NCI-H2081 treated with DMSO at 0.1 percent for 48 hours (cell line): Measurements from ENCODE around the gene MAT2B.
"Not testable (repeated sequence)": the region's sequence is repeated elsewhere in the genome, so short reads cannot be mapped to it uniquely, and the experiment has no call there.

ENCODE experiments used
- DNase-seq: peaks from one replicate; lab custom pipeline; 2025; lab: John Stamatoyannopoulos, UW

The MAT2B gene

DNA sequence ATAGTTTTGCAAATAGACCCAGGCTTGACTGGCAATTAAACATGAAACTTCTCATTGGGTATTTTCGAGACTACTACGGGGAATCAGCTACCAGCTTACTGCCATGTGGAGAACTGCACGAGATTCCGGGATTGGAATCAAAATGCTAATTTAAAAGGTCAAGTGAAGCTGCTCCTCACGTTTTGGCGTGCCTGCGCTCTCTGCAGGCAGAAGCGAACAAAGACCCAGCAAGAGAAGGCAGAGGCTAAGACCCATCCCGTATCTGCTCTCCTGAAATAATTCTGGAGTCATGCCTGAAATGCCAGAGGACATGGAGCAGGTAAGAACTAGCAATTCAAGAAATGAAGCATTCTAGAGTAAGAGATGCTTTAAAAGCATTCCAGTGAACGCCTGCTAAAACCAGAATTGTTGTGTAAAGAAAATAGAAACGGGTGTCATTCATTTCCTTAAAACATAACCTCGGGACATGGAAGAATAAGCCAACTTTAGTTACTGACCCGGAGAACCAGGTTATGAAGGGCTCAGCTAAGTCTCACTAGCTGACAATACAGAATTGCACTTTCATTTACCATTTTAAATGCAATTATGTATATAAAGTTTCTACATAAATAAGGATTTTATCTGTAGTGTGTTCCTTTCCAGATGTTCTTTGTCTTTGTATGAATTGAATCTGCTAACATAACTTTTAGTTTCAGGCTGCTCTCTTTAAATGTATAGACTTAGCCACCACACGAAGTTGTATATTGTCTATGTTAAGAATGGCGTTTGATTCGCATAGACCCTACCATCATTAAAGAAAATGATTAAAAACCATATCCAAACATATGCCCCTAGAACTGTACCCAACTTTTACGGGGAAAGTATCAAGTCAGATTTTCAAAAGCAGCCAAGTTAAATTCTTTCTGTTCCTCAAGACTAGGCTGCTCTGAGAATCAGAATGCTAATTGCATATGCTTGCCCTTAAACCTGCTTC lies 2.0 kb upstream of the MAT2B start:
- no peak for DNase-seq

DNA sequence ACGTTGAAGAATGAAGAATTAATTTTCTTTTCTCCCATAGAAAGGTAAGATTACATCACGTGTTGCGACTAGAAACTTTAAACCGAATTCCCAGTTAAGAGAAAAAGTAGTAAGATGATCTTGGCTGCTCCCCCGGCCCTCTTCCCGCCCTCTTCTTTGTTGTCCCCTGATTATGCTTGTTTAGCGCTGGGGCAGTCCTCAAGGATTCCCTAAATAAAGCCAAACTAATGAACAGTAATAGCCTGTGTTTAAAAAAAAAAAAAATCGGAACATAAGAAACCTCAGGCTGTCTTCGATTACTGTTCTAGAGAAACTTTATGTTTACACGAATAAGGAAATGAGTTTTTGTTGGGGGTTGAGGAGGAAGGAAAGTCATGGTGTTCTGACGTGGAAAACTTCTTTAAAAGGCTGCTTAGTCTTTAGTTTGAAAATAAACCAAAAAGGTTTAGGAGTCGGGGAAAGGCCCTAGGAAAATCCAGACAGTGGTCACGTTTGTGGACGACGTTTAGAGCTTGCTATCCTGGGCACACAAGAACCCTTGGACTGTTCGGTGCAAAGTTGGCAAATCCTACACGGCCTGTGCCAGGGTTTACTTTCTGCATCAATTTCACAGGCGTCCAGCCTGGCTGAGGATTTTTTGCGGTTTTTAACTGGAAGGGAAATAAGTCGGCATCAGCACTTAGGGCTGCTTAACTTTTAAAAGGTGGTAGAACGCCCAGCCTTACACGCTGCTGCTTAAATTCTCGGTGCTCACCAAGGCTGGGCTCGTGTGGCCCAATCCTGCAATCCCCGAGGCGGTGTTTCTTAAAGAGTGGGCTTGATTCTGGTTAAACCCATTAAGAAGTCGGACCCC lies 1.1 kb upstream of the MAT2B start:
- DNase-seq, result no peak

DNA sequence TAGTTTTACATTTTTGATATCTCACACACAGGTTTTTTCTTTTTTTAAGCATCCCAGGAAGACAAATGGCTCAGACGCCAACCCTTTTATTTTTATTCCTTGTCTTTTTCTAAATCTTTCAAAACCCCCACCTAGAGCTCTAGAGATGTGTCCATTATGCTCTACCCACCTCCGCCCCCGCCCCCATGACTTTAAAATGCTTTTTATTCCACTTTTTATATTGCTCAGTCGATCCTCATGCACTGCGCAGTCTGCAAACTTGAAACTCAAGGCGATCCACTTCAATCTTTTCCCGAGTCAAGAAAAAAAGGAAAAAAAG lies 411 bp upstream of the MAT2B start:
- DNase-seq, result no peak

GRCh38 chr5:163506095-163506457 lies 657 bp downstream of the MAT2B start:
- no peak for DNase-seq

- DNase-seq, result no peak
Measured at GRCh38 chr5:163506726-163507125, 1.3 kb downstream of the MAT2B start.

GRCh38 chr5:163508753-163509152 lies 3.3 kb downstream of the MAT2B start:
- DNase-seq, result no peak

- DNase-seq, result no peak
Measured at GRCh38 chr5:163509291-163509951, 4.0 kb downstream of the MAT2B start.

GRCh38 chr5:163512526-163512925 lies 7.1 kb downstream of the MAT2B start:
- DNase-seq, result no peak

- no peak for DNase-seq
Measured at GRCh38 chr5:163525096-163525495, 19.7 kb downstream of the MAT2B start.

DNA sequence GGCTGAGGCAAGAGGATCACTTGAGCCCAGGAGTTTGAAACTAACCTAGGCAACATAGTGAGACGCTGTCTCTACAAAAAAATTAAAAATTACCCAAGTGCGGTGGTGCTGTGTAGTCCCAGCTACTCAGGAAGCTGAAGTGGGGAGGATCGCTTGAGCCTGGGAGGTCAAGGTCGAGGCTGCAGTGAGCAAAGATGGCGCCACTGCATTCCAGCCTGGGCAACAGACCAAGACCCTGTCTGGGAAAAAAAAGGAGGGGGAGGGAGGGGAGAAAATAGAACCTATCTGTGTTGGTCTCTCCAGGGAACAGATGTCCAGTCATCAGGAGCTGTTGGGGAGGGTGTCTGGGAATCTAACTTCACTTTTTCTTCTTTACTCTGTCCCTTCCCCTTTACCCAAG lies 24.3 kb downstream of the MAT2B start:
- DNase-seq, result no peak

- no peak for DNase-seq
Measured at GRCh38 chr5:163531272-163531671, 25.9 kb downstream of the MAT2B start.

DNA sequence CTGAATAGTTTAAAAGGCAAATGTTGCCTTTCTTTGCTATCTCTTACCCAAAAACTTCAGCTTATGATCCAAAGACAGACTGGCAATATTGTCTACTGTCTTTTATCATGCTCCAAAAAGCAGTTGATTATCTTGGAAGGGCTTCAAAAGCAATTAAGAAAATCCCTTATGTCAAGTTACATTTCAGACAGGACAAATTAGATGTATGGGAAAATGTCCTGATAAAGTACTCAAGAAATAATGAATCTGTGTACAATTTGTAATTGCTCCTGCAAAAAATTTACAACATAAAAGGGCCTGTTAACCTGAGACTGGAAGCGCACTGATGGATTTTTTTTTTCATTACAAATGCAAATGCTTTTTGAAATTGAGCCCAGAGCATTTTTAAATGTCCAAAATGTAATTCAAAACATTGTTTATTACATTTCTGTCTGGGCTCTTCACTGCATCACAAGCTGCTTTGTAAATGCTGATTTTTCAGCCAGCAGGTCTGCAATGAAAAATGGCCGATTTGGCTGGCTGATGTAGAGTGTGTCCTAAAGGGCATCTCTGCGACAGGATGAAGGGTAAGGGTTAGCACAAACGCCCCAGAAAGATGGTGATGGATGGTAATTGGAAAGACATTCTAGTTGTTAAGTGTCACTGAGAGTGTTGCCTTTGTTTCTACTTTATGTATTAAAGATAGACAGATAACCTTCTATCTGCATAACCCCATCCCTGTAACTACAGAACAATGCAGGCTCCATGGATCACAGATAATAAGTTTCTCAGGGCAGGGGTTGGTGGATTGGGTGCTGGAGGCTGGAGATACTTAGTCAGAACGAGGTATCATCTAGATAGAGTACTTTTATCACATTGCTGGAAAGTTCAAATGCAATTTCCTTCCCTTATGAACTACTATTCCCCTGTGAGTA lies 27.0 kb downstream of the MAT2B start:
- DNase-seq, result peak; percentile 7

- DNase-seq, result no peak
Measured at GRCh38 chr5:163533223-163533622, 27.8 kb downstream of the MAT2B start.

DNA sequence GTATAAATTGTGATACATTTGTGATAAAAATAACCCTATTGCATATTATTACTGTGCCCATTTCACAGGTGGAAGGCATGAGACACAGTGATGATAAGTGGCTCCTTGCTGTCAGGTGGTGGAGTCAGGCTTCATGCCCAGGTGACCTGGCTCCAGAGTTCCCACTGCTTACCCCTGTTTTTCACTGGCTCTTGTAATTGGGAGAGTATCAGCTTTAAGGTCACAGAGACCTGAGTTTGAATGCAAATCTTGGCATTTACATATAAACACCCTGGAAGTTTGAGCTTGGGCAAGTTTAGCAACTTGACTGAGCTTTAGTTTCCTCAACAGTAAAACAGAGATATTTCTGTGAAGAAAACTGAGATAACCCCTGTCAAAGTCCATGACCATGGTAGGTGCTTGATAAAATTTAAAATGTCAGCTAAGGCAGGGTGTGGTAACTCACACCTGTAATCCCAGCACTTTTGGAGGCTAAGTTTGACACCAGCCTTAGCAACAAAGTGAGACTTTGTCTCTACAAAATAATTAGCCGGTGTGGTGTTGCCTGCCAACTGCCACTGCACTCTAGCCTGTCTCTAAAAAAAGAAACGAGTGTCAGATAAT lies 29.2 kb downstream of the MAT2B start:
- no peak for DNase-seq

DNA sequence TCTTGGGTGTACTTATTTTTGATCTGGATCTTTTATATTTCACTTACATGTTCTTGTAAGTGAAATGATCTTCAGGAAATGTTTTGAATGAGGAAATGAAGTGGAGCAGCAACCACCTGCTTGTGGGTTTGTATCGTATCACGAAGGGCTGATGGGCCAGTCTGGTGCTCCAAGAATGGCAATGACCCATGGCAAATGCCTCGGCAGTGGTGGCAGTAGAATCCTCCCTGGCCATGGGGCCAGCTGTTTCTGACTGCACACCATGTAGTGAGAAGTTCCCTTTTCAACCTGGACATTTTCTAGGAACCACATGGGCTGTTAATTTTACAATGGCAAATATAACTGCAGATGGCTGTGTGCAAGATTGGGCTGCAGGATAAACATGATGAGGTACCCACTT lies 29.9 kb downstream of the MAT2B start:
- no peak for DNase-seq

- DNase-seq, result not testable (repeated sequence)
Measured at GRCh38 chr5:163536442-163536841, 31.0 kb downstream of the MAT2B start.

DNA sequence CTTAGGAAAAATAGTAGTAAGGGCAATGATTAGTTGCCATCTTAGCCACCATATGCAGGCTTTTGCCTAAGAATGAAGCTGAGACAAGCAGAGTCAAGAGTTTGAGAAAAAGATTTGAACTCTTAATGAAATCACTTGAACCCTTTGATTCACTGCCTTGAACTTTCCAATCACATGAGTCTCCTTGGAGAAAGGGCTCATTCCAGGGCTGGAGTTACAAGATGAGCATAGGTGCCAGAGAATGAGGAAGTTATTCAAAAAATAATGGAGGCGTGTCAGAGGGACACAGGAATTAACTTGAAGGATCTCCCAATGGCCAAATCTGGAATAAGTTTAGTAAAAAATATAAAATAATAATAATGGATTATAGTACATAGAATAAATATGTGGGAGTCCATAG lies 35.3 kb downstream of the MAT2B start:
- no peak for DNase-seq

DNA sequence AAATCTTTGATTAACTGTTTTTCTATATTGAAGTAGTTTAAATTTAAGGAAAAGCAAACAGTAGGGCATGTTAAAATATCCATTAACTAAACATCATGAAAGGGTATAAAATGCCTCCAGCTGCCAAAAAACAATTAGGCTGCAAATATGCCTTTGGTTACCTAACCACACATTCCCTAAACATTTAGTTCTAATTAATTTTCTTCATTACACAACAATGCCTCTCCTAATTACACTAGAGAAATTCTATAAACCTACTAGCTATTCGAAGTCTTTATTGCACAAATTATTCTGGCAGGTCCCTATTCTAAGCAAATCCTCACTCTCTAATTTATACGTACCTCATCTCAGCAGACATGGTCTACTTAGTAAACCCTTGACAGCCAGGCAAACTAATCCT lies 37.4 kb downstream of the MAT2B start:
- no peak for DNase-seq

DNA sequence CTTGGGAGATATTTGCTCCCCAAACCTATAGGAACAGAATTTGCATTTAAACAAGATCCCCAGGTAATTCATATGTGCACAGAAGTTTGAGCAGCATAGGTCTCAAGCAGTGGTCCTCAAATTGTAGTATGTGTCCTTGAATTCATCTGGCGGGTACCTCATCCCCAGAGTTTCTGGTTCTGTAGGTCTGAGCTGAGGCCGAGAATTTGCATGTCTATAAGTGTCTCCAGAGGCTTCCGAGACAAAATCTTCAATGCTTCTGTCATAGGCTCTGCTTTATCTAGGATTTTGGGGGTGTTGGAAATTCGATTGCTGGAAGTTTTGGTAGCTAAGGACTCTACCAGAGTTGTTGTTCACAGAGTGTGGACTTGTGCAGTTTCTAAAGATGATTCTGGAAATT lies 38.6 kb downstream of the MAT2B start:
- no peak for DNase-seq

DNA sequence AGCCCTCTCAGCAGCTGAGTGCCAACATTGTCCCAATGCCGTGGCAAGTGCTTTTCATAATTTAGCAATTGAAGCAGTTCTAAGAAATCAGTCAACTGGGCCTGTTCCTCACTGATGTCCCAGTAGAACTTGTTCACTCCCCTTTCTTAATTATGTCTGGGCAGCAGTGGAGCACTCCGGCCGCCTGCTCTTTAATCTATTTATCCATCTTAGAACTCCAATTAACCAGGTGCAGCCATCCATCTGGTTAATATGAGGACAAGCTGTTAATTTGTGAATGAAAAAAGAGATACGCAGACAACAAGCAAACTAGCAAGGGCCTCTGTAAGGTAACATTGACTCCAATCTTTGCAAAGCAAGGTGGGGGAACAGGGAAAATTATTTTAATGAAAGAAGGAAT lies 39.4 kb downstream of the MAT2B start:
- DNase-seq, result no peak

DNA sequence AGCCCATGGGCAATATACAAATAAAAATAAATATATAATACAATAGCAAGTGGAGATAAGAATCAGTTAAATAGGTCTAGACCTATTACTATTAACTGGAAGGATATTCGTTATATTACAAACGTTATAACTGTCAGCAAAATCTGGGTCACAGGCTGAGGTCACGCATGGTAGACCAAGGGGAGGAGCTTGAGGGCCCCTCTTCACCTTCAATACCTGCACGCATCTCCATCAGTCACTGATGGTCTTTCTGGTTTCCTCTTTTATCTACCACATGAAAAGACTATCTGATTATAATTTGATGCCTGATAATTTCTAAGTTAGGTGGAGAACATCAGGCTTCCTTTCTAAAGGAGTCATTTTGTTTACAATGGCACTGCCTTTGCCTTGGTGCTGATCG lies 43.2 kb downstream of the MAT2B start:
- DNase-seq, result no peak
